Neural cell (in vitro differentiated cells): ENCODE results near the gene CABCOCO1.

Experiments used
- EP300 ChIP-seq: fragments of 450-650 bp; conservative IDR thresholded peaks from 2 replicates; pipeline ENCODE4 v1.6.1; 2014; ENCODE audit warnings: antibody characterized with exemption, mild to moderate bottlenecking, moderate library complexity; ENCODE audit not compliant: poor library complexity, severe bottlenecking
- EZH2 ChIP-seq: fragments of 200-600, 300-800 bp; shearing (Covaris generic), sonication (generic); IDR thresholded peaks from 2 replicates; pipeline ENCODE4 v1.6.1; 2014; ENCODE audit warnings: antibody characterized with exemption, low read length, borderline replicate concordance, mild to moderate bottlenecking; ENCODE audit not compliant: insufficient read depth, poor library complexity, severe bottlenecking
- MXI1 ChIP-seq: fragments of 450-650 bp; conservative IDR thresholded peaks from 2 replicates; pipeline ENCODE4 v1.6.1; 2014; ENCODE audit warnings: antibody characterized with exemption, mild to moderate bottlenecking; ENCODE audit not compliant: poor library complexity, severe bottlenecking
- POLR2AphosphoS5 ChIP-seq: IDR thresholded peaks from 2 replicates; pipeline ENCODE4 v1.6.1; 2012
- RAD21 ChIP-seq: fragments of 450-650 bp; conservative IDR thresholded peaks from 2 replicates; pipeline ENCODE4 v1.6.1; 2014; ENCODE audit warnings: antibody characterized with exemption, mild to moderate bottlenecking, moderate library complexity
- SMC3 ChIP-seq: fragments of 450-650 bp; conservative IDR thresholded peaks from 2 replicates; pipeline ENCODE4 v1.6.1; 2014; ENCODE audit warnings: antibody characterized with exemption, mild to moderate bottlenecking, moderate library complexity; ENCODE audit not compliant: poor library complexity
- TAF1 ChIP-seq: IDR thresholded peaks from 2 replicates; pipeline ENCODE4 v1.6.1; 2012; ENCODE audit warnings: low read depth
- TF ChIP-seq, protein P1 (sequence below): fragments of 450-650 bp; IDR thresholded peaks from 2 replicates; pipeline ENCODE4 v1.5.1; 2014; ENCODE audit warnings: antibody characterized with exemption, mild to moderate bottlenecking, moderate library complexity; ENCODE audit not compliant: poor library complexity, severe bottlenecking
- TF ChIP-seq, protein P2 (sequence below): IDR thresholded peaks from 2 replicates; pipeline ENCODE4 v1.6.1; 2012; ENCODE audit warnings: borderline replicate concordance

DNA sequence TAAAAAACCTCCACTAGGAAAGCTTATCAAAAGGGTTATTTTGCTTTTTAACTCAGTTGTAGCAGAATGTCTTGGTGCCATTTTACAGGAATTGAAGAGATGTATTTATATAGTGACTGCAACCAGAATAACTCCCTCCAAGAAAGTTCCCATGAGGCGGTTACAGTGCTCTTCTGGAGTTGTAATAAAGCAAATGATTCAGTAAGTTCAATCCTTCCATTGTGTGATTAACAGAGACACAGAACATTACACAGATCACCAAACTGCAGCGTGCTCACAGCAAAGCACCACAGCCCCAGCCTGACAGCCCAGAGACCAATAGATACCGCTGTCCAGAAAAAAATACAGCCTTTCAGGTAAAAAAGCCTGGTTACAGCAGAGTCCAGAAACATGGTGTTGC, 21.9 kb upstream of the CABCOCO1 start:
- TF ChIP-seq EZH2 (no peak), RAD21 (no peak), POLR2AphosphoS5 (no peak), EP300 (no peak), TAF1 (no peak), SMC3 (no peak), MXI1 (no peak)
- TF ChIP-seq, protein P1, sequence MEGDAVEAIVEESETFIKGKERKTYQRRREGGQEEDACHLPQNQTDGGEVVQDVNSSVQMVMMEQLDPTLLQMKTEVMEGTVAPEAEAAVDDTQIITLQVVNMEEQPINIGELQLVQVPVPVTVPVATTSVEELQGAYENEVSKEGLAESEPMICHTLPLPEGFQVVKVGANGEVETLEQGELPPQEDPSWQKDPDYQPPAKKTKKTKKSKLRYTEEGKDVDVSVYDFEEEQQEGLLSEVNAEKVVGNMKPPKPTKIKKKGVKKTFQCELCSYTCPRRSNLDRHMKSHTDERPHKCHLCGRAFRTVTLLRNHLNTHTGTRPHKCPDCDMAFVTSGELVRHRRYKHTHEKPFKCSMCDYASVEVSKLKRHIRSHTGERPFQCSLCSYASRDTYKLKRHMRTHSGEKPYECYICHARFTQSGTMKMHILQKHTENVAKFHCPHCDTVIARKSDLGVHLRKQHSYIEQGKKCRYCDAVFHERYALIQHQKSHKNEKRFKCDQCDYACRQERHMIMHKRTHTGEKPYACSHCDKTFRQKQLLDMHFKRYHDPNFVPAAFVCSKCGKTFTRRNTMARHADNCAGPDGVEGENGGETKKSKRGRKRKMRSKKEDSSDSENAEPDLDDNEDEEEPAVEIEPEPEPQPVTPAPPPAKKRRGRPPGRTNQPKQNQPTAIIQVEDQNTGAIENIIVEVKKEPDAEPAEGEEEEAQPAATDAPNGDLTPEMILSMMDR = no peak
- TF ChIP-seq, protein P2, sequence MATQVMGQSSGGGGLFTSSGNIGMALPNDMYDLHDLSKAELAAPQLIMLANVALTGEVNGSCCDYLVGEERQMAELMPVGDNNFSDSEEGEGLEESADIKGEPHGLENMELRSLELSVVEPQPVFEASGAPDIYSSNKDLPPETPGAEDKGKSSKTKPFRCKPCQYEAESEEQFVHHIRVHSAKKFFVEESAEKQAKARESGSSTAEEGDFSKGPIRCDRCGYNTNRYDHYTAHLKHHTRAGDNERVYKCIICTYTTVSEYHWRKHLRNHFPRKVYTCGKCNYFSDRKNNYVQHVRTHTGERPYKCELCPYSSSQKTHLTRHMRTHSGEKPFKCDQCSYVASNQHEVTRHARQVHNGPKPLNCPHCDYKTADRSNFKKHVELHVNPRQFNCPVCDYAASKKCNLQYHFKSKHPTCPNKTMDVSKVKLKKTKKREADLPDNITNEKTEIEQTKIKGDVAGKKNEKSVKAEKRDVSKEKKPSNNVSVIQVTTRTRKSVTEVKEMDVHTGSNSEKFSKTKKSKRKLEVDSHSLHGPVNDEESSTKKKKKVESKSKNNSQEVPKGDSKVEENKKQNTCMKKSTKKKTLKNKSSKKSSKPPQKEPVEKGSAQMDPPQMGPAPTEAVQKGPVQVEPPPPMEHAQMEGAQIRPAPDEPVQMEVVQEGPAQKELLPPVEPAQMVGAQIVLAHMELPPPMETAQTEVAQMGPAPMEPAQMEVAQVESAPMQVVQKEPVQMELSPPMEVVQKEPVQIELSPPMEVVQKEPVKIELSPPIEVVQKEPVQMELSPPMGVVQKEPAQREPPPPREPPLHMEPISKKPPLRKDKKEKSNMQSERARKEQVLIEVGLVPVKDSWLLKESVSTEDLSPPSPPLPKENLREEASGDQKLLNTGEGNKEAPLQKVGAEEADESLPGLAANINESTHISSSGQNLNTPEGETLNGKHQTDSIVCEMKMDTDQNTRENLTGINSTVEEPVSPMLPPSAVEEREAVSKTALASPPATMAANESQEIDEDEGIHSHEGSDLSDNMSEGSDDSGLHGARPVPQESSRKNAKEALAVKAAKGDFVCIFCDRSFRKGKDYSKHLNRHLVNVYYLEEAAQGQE = no peak
